ENCODE results near the gene ZNF319.
A peak's percentile ranks its signal among the peaks of the same experiment; 100 is the strongest.

Gene ZNF319

DNA sequence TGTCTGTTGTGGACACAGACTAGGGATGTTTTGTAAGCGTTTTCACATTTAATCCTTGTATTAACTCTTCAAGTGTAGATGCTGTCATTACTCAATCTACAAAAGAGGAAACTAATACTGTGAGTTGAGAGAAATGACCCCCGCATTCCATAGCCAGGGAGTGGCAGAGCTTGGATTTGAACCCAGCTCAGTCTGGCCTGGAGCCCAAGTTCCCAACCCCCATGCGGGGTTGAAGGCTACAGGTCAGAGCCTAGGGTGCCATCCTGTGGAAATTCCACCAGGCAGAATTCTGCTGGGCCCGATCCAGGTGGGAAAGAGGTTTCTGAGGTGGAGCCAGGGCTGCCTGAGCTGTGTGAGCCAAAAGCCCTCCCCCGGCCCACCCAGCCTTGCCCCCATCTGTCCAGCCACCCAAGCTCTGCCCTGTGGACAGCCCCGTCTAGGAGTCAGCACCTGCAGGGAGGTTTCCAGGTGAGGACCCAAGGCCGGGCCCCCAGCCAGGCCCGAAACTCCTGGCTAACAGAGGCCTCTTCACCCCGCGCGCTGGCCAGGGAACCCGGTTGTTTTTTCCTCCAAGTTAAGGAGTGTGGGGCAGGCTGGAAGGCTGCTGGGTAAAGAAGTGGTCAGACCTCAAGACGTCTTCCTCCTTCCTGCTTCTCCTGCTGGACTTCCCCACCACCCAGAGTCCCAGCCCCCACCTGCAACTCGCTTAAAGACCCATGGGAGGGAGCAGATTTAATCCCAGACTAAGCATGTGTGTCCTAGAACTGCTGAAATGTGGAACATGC is 30.7 kb upstream of the ZNF319 start:
- no peak for DNase-seq (ENCODE audit: low read depth, low spot score)
- in situ Hi-C loops (cut with HindIII; ENCODE audit: low sequenced_read_pairs): no loop called here
- TF ChIP-seq, protein P1, sequence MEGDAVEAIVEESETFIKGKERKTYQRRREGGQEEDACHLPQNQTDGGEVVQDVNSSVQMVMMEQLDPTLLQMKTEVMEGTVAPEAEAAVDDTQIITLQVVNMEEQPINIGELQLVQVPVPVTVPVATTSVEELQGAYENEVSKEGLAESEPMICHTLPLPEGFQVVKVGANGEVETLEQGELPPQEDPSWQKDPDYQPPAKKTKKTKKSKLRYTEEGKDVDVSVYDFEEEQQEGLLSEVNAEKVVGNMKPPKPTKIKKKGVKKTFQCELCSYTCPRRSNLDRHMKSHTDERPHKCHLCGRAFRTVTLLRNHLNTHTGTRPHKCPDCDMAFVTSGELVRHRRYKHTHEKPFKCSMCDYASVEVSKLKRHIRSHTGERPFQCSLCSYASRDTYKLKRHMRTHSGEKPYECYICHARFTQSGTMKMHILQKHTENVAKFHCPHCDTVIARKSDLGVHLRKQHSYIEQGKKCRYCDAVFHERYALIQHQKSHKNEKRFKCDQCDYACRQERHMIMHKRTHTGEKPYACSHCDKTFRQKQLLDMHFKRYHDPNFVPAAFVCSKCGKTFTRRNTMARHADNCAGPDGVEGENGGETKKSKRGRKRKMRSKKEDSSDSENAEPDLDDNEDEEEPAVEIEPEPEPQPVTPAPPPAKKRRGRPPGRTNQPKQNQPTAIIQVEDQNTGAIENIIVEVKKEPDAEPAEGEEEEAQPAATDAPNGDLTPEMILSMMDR (IDR thresholded peaks at IDR 0.05; ENCODE audit: low read depth, low read length): no peak
- H3K4me3 ChIP-seq (ENCODE audit: low read depth, low read length): no peak overlapping the region

DNA sequence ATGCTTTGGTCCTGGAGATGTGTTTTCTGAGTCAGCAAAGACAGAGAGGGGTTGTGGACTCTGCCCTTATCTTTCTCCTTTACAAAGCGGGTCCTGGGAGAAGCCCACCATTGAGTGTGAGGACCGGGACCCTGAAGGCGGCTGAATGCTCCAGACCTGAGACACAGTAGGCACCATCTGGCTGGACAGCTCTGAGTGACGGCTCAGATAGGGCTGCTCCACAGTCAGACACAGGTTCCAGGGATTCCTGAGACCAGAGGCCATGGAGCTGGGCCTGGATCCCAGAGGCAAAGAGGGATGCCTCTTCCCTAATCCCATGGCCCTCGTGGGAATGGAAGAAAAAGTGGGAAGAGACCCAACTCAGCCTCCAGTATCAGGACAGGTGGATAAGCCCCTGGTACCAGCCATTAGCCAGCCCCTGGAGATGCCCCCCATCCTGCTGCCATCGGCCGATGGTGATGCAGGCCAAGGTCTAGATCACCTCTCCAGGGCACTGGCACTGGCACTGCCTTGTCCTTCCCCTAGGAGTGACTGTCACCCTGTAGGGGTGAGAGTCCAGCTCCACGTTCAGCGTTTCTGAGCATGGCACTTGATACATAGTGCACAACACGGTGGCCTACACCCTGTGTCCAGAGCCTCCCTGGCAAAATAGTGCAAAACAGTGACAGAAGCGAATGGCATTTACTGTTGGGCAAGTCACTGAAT is 29.8 kb upstream of the ZNF319 start:
- in situ Hi-C loops (cut with HindIII; ENCODE audit: low sequenced_read_pairs): no loop called here
- DNase-seq (ENCODE audit: low read depth, low spot score): no peak
- TF ChIP-seq, protein P1 (IDR thresholded peaks at IDR 0.05; ENCODE audit: low read depth, low read length): no peak
- H3K4me3 ChIP-seq (ENCODE audit: low read depth, low read length): no peak overlapping the region

DNA sequence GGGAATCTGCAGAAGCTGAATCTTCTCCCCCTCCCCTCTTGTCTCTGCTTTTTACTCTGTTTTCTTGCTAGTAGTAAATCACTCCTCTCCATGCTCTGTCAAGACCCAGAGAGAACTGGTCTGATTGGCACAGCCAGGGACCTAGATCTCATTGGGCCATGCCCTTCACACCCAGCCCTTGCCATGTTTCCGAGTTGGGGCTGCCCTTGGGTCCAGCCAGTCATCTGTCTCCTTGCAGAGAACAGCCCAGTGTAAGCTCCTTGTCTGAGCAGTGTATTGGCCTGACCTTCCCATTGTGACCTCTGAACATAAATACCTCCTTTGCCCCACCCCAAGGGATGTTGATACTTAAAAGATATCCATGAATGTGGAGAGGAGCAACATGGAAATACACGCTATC is 28.9 kb upstream of the ZNF319 start:
- no peak for DNase-seq (ENCODE audit: low read depth, low spot score)
- no peak overlapping the region for H3K4me3 ChIP-seq (ENCODE audit: low read depth, low read length)
- in situ Hi-C loops (cut with HindIII; ENCODE audit: low sequenced_read_pairs): no loop called here
- TF ChIP-seq, protein P1 (IDR thresholded peaks at IDR 0.05; ENCODE audit: low read depth, low read length): no peak

DNA sequence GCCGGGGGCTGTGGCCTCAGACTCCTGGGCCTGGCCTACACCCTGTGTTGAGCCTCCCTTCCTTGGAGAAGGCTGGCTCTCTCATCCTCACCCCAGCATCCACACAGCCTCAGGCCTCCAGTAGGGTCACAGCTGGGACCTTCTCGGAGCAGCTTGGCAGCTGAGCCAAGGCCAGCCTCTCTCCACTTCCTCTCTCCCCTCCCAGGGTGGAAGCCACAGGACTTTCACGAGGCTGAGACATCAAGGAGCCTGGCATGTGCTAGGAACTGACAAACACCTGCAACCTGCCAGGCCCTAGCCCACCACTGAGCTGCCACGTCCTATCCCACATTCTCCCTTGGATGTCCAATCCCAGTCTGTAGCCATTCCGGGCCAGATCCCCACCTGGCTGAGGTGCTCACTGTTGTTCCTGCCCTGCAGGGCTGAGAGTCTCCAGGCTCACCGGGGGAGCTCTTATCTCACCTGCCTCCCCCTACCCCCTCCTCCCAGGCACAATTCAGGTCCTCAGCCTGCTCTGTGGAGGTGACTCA is 28.1 kb upstream of the ZNF319 start:
- in situ Hi-C loops (cut with HindIII; ENCODE audit: low sequenced_read_pairs): no loop called here
- H3K4me3 ChIP-seq (ENCODE audit: low read depth, low read length): no peak overlapping the region
- no peak for DNase-seq (ENCODE audit: low read depth, low spot score)
- TF ChIP-seq, protein P1 (IDR thresholded peaks at IDR 0.05; ENCODE audit: low read depth, low read length): no peak

DNA sequence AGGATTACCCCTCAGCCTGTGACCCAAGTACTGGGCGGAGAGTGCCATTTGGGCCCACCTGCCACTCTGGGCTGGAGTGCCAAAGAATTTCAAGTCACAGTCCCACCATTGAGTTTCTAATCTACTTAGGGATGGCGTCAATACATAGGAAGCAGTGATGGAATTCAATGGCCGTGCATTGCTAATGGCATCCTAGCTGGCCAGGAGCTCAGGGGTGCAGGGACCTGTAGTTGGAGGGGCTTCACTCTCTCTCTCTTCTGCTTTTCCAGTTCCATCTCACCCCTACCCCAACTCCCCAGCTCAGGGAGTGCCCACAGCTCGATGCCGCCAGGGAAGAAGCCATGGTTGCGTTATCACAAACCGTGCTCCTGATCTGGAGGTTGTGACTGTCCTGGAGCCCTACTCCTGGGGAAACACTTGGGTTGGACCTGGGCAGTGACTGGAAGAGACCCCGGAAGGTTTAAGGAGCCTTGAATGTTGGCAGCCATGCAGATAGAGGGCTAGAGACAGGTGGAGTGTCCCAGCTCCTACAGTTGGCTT is 27.5 kb upstream of the ZNF319 start:
- no peak for DNase-seq (ENCODE audit: low read depth, low spot score)
- TF ChIP-seq, protein P1 (IDR thresholded peaks at IDR 0.05; ENCODE audit: low read depth, low read length): no peak
- no peak overlapping the region for H3K4me3 ChIP-seq (ENCODE audit: low read depth, low read length)
- in situ Hi-C loops (cut with HindIII; ENCODE audit: low sequenced_read_pairs): no loop called here

DNA sequence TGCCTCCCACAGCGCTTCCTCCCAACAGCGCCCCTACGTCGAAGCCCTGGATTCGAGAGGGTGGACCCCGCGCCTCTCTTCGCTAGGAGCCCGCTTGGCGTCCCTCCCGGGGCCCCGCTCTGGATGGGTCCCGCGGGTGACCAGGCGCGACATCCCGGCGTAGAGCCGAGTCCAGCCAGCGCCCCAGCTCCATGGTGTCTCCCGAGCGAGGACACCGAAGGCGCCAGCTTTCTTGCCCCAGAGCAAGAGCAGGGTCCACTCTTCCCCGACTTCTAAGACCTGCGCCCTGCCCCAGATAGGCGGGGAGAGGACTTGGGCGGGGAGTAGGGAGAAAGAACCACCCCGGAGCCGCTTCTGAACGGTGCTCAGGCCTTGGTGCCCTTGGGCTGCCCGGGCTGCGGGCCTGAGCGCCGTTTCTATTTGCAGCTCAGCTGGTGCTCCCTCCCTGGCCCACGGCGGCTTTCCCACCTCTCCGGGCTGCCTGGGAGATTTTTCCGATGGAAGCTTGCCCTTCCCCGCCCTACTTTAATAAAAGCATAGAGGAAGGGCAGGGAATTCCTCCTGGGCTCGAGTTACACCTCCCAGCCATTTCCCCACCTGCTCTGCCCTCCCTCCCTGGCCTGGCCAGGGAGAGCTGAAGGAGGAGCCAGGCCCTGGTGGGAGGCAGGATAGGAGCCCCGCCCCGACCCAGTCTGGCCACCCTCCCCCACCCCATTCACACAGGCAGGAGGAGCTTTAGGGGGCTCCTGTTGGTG is 26.9 kb upstream of the ZNF319 start:
- H3K4me3 ChIP-seq (ENCODE audit: low read depth, low read length): peak overlapping the region; percentile 49
- DNase-seq (ENCODE audit: low read depth, low spot score): no peak
- in situ Hi-C loops (cut with HindIII; ENCODE audit: low sequenced_read_pairs): no loop called here
- TF ChIP-seq, protein P1 (IDR thresholded peaks at IDR 0.05; ENCODE audit: low read depth, low read length): no peak
